ENCODE results near the gene SLC29A2.

SLC29A2 gene

GRCh38 chr11:66369073-66369894, 2.3 kb downstream of the SLC29A2 start:
- DNase-seq (ENCODE audit: low spot score in 2 of 2) (no peak), ATAC-seq (replicated peaks; ENCODE audit: extremely low read depth, poor library complexity, severe bottlenecking) (no peak)
- Mint-ChIP-seq H3K36me3 (ENCODE audit: insufficient read depth) (no peaks in the 10 kb centered on the region), H3K4me1 (no peaks in the 10 kb centered on the region), H3K27ac (ENCODE audit: low read depth) (no peak overlapping the region), H3K9me3 (no peaks in the 10 kb centered on the region), H3K27me3 (no peaks in the 10 kb centered on the region), H3K4me3 (no peak overlapping the region)

GRCh38 chr11:66368484-66368883, 3.1 kb downstream of the SLC29A2 start:
- H3K27me3 Mint-ChIP-seq: no peaks in the 10 kb centered on the region
- H3K4me1 Mint-ChIP-seq: no peaks in the 10 kb centered on the region
- H3K36me3 Mint-ChIP-seq (ENCODE audit: insufficient read depth): no peaks in the 10 kb centered on the region
- no peaks in the 10 kb centered on the region for H3K9me3 Mint-ChIP-seq
- no peak overlapping the region for H3K4me3 Mint-ChIP-seq
- DNase-seq (ENCODE audit: low spot score in 2 of 2): no peak
- no peak overlapping the region for H3K27ac Mint-ChIP-seq (ENCODE audit: low read depth)
- no peak for ATAC-seq (replicated peaks; ENCODE audit: extremely low read depth, poor library complexity, severe bottlenecking)

- no peak overlapping the region for H3K4me3 Mint-ChIP-seq
- no peaks in the 10 kb centered on the region for H3K27me3 Mint-ChIP-seq
- no peak overlapping the region for H3K27ac Mint-ChIP-seq (ENCODE audit: low read depth)
- DNase-seq (ENCODE audit: low spot score in 2 of 2): no peak
- H3K9me3 Mint-ChIP-seq: no peaks in the 10 kb centered on the region
- no peaks in the 10 kb centered on the region for H3K4me1 Mint-ChIP-seq
- H3K36me3 Mint-ChIP-seq (ENCODE audit: insufficient read depth): no peaks in the 10 kb centered on the region
- ATAC-seq (replicated peaks; ENCODE audit: extremely low read depth, poor library complexity, severe bottlenecking): no peak
Observed at GRCh38 chr11:66367561-66368312, 3.8 kb downstream of the SLC29A2 start.

GRCh38 chr11:66366844-66367477, 4.6 kb downstream of the SLC29A2 start:
- Mint-ChIP-seq H3K9me3 (no peaks in the 10 kb centered on the region), H3K36me3 (ENCODE audit: insufficient read depth) (no peaks in the 10 kb centered on the region), H3K4me3 (no peak overlapping the region), H3K4me1 (no peaks in the 10 kb centered on the region), H3K27ac (ENCODE audit: low read depth) (no peak overlapping the region), H3K27me3 (no peaks in the 10 kb centered on the region)
- DNase-seq (ENCODE audit: low spot score in 2 of 2): no peak
- ATAC-seq (replicated peaks; ENCODE audit: extremely low read depth, poor library complexity, severe bottlenecking): no peak

- ATAC-seq (replicated peaks; ENCODE audit: extremely low read depth, poor library complexity, severe bottlenecking): no peak
- Mint-ChIP-seq H3K27ac (ENCODE audit: low read depth) (no peak overlapping the region), H3K36me3 (ENCODE audit: insufficient read depth) (peaks cover 1% of the 10 kb centered on the region), H3K27me3 (no peaks in the 10 kb centered on the region), H3K9me3 (no peaks in the 10 kb centered on the region), H3K4me1 (no peaks in the 10 kb centered on the region), H3K4me3 (no peak overlapping the region)
- DNase-seq (ENCODE audit: low spot score in 2 of 2): no peak
Observed at GRCh38 chr11:66365711-66366619, 5.6 kb downstream of the SLC29A2 start.

- Mint-ChIP-seq H3K4me3 (no peak overlapping the region), H3K4me1 (no peaks in the 10 kb centered on the region), H3K36me3 (ENCODE audit: insufficient read depth) (peaks cover 1% of the 10 kb centered on the region), H3K27me3 (no peaks in the 10 kb centered on the region), H3K27ac (ENCODE audit: low read depth) (no peak overlapping the region), H3K9me3 (no peaks in the 10 kb centered on the region)
- no peak for ATAC-seq (replicated peaks; ENCODE audit: extremely low read depth, poor library complexity, severe bottlenecking)
- DNase-seq (ENCODE audit: low spot score in 2 of 2): no peak
Observed at GRCh38 chr11:66365166-66365565, 6.4 kb downstream of the SLC29A2 start.

GRCh38 chr11:66363805-66364535, 7.6 kb downstream of the SLC29A2 start:
- Mint-ChIP-seq H3K36me3 (ENCODE audit: insufficient read depth) (peaks cover 4% of the 10 kb centered on the region), H3K4me1 (no peaks in the 10 kb centered on the region), H3K9me3 (no peaks in the 10 kb centered on the region), H3K27ac (ENCODE audit: low read depth) (no peak overlapping the region), H3K4me3 (no peak overlapping the region), H3K27me3 (no peaks in the 10 kb centered on the region)
- DNase-seq (ENCODE audit: low spot score in 2 of 2) (peak in 1 of 2 donors; percentile 56), ATAC-seq (replicated peaks; ENCODE audit: extremely low read depth, poor library complexity, severe bottlenecking) (peak; percentile 32)

- Mint-ChIP-seq H3K27ac (ENCODE audit: low read depth) (no peak overlapping the region), H3K4me3 (no peak overlapping the region), H3K9me3 (no peaks in the 10 kb centered on the region), H3K4me1 (no peaks in the 10 kb centered on the region), H3K36me3 (ENCODE audit: insufficient read depth) (peaks cover 4% of the 10 kb centered on the region), H3K27me3 (no peaks in the 10 kb centered on the region)
- ATAC-seq (replicated peaks; ENCODE audit: extremely low read depth, poor library complexity, severe bottlenecking) (no peak), DNase-seq (ENCODE audit: low spot score in 2 of 2) (no peak)
Observed at GRCh38 chr11:66363187-66363601, 8.4 kb downstream of the SLC29A2 start.

GRCh38 chr11:66362481-66363147, 8.9 kb downstream of the SLC29A2 start:
- no peak for ATAC-seq (replicated peaks; ENCODE audit: extremely low read depth, poor library complexity, severe bottlenecking)

GRCh38 chr11:66361502-66361941, 10.0 kb downstream of the SLC29A2 start:
- Mint-ChIP-seq H3K4me3 (no peak overlapping the region), H3K9me3 (no peaks in the 10 kb centered on the region), H3K27ac (ENCODE audit: low read depth) (no peak overlapping the region), H3K27me3 (no peaks in the 10 kb centered on the region), H3K36me3 (ENCODE audit: insufficient read depth) (peaks cover 4% of the 10 kb centered on the region), H3K4me1 (no peaks in the 10 kb centered on the region)
- no peak for DNase-seq (ENCODE audit: low spot score in 2 of 2)
- no peak for ATAC-seq (replicated peaks; ENCODE audit: extremely low read depth, poor library complexity, severe bottlenecking)

More at GRCh38 chr11:66362481-66363147, 8.9 kb downstream of the SLC29A2 start:
- no peak overlapping the region for H3K4me3 Mint-ChIP-seq
- no peak for DNase-seq (ENCODE audit: low spot score in 2 of 2)
- no peaks in the 10 kb centered on the region for H3K9me3 Mint-ChIP-seq
- H3K27ac Mint-ChIP-seq (ENCODE audit: low read depth): no peak overlapping the region
- no peaks in the 10 kb centered on the region for H3K4me1 Mint-ChIP-seq
- peaks cover 4% of the 10 kb centered on the region for H3K36me3 Mint-ChIP-seq (ENCODE audit: insufficient read depth)
- no peaks in the 10 kb centered on the region for H3K27me3 Mint-ChIP-seq

GRCh38 chr11:66360406-66361073, 11.0 kb downstream of the SLC29A2 start:
- DNase-seq (ENCODE audit: low spot score in 2 of 2) (no peak), ATAC-seq (replicated peaks; ENCODE audit: extremely low read depth, poor library complexity, severe bottlenecking) (no peak)
- Mint-ChIP-seq H3K4me3 (no peak overlapping the region), H3K9me3 (no peaks in the 10 kb centered on the region), H3K36me3 (ENCODE audit: insufficient read depth) (peaks cover 4% of the 10 kb centered on the region), H3K4me1 (no peaks in the 10 kb centered on the region), H3K27ac (ENCODE audit: low read depth) (no peak overlapping the region), H3K27me3 (no peaks in the 10 kb centered on the region)

Measured in central memory CD8-positive, alpha-beta T cell (primary cell).